ENCODE measurements around the gene CES2.

DNA sequence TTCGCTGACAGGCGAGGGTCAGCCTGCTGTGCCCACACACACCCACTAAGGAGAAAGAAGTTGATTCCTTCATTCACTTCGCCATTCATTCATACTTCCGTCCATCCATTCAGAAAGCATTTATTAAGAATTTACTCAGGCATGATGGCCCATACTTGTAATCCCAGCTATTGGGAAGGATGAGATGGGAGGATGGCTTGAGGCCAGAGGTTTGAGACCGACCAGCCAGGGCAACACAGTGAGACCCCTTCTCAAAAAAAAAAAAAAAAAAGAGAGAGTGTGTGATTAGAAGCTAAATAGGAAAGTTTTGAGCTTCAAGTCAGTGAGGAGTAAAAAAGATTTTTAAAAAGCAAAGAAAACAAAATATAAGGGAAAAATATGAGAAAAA is 8.7 kb downstream of the CES2 start:
- TF ChIP-seq POLR2A (conservative IDR thresholded peaks at IDR 0.05) (no peak), EP300 (IDR thresholded peaks at IDR 0.05; ENCODE audit: low read length) (no peak), KAT7 (CRISPR knock-in tag; IDR thresholded peaks at IDR 0.05; ENCODE audit: borderline replicate concordance) (no peak)
- TF ChIP-seq, protein P1, sequence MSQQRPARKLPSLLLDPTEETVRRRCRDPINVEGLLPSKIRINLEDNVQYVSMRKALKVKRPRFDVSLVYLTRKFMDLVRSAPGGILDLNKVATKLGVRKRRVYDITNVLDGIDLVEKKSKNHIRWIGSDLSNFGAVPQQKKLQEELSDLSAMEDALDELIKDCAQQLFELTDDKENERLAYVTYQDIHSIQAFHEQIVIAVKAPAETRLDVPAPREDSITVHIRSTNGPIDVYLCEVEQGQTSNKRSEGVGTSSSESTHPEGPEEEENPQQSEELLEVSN (IDR thresholded peaks at IDR 0.05; ENCODE audit: borderline replicate concordance in 1 of 2, extremely low read depth in 1 of 2, insufficient read depth in 1 of 2, insufficient read length in 1 of 2, low read depth in 1 of 2, low read length in 1 of 2, poor library complexity in 1 of 2, severe bottlenecking in 1 of 2) = no peak
